AG10803 (cell line): ENCODE measurements around the gene ISM1.

ENCODE experiments used
- DNase-seq: peaks from one replicate; pipeline ENCODE4 v3.0.0; 2010; ENCODE audit warnings: low read depth
- H3K4me3 ChIP-seq: 2 replicates; pipeline ENCODE4 v1.5.1; 2011; ENCODE audit warnings: mild to moderate bottlenecking, low read length, control low read depth
- TF ChIP-seq, protein P1 (sequence below): conservative IDR thresholded peaks from 2 replicates; pipeline ENCODE4 v1.5.1; 2011; ENCODE audit warnings: mild to moderate bottlenecking, low read length, control low read depth, inconsistent platforms

Gene ISM1

DNA sequence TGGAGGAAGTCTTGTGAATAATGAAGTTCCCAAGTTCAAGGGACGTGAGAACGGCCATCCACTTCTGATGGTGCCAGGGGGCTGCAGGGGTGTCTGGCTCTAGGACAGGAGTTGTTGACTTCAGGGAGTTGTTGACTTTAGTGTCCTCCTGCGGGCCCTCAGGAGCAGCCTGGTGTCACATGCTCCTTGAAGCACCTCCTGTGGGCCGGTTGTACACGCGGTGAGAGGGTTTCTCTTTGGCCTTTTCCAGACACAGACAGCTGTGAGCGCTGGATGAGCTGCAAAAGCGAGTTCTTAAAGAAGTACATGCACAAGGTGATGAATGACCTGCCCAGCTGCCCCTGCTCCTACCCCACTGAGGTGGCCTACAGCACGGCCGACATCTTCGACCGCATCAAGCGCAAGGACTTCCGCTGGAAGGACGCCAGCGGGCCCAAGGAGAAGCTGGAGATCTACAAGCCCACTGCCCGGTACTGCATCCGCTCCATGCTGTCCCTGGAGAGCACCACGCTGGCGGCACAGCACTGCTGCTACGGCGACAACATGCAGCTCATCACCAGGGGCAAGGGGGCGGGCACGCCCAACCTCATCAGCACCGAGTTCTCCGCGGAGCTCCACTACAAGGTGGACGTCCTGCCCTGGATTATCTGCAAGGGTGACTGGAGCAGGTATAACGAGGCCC lies 77.8 kb downstream of the ISM1 start:
- H3K4me3 ChIP-seq, result no peak overlapping the region
- TF ChIP-seq, protein P1, sequence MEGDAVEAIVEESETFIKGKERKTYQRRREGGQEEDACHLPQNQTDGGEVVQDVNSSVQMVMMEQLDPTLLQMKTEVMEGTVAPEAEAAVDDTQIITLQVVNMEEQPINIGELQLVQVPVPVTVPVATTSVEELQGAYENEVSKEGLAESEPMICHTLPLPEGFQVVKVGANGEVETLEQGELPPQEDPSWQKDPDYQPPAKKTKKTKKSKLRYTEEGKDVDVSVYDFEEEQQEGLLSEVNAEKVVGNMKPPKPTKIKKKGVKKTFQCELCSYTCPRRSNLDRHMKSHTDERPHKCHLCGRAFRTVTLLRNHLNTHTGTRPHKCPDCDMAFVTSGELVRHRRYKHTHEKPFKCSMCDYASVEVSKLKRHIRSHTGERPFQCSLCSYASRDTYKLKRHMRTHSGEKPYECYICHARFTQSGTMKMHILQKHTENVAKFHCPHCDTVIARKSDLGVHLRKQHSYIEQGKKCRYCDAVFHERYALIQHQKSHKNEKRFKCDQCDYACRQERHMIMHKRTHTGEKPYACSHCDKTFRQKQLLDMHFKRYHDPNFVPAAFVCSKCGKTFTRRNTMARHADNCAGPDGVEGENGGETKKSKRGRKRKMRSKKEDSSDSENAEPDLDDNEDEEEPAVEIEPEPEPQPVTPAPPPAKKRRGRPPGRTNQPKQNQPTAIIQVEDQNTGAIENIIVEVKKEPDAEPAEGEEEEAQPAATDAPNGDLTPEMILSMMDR, result no peak

DNA sequence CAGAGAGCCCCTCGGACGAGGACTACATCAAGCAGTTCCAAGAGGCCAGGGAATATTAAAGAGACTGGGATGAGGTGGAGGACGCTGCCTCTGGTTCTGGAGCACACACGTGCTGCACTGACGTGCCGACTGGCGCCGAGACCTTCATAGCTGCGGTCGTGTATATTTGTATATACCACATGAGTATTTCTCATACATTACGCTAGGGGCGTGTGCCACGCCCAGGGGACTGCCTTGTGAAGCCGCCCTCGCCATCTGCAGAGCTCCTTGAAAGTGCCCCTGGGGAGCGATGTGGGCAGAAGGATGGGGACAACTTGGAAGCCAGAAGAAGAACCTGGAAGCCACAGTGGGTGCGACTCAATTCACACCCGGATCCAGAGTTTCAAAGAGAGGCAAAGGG lies 78.3 kb downstream of the ISM1 start:
- no peak overlapping the region for H3K4me3 ChIP-seq
- TF ChIP-seq, protein P1, result no peak
- no peak for DNase-seq

More for the DNA sequence above, 77.8 kb downstream of the ISM1 start:
- DNase-seq, result no peak

DNA sequence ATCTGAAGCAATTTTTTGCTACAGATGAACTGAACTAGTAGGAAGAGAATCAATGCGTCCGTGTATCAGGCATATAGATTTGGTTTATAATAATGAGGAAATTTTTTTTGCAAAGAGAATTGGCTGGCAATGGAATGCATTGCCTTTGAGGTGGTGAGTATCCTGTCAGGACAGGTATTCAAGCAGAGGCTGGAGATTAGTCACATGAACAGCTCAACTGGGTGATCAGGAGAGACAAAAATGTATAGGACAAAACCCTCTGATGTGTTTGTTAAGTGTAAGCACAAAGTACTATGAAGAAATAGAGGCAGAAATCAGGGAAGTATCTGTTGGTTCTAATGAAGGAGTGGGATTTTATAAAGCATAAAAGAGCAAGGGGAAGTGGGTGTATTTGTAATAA lies 80.5 kb downstream of the ISM1 start:
- TF ChIP-seq, protein P1, result no peak
- DNase-seq, result no peak
- no peak overlapping the region for H3K4me3 ChIP-seq

DNA sequence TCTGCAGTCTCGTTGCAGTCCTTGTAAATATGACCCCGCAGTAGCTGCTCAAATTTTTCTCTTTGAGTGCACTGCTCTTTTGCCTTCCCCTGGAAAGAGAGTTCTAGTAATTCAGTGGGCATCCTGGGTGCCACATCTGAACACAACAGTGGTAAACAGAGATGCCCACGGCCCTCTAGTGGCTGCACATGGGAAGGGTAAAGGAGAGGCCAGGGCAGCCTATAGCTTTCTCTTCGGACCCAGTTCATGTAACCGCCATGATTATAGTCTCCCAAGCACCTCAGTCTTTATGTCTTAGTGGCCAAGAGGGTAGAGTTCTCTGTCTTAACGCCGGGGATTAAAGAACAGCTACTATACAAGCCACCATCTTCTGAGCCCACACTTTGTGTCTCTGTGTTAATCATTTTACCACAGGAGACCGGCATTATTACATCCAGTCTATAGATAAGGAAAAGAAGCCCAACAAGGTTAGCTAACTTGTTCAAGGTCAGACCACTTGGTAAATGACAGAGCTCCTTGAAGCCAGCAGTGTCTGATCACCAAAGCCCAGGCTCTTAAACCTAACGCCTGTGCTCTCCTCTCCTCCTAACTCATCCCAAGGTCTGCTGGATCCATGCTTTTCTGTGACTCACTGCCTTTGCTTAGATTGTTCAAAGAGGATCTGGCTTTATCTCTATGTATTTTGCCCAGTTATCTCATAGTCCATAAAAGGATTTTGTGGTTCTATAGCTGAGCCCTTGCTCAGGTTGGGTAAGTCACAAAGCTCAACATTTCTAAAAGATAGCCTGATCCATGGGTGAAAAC lies 81.8 kb downstream of the ISM1 start:
- TF ChIP-seq, protein P1, result peak; percentile 68
- H3K4me3 ChIP-seq, result no peak overlapping the region
- DNase-seq, result peak; percentile 12

DNA sequence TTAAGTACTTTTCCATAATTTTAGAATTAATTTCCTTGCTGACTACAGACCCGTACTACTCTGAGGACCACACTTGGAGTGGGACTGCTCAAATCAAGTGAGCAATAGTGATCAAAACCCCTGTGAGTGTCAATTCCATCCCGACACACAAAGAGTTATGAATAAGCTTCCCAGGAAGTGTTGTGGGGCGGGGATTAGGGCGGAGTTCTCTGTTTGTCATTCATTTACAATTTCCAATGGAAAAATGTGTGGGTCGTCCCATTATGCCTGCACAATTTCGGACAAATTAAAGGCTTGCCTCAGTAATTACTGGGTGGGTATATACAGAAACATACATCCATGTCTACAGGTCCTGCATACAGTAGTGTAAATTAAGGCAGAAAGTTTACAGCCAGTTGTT lies 84.2 kb downstream of the ISM1 start:
- TF ChIP-seq, protein P1, result no peak
- no peak overlapping the region for H3K4me3 ChIP-seq
- no peak for DNase-seq

DNA sequence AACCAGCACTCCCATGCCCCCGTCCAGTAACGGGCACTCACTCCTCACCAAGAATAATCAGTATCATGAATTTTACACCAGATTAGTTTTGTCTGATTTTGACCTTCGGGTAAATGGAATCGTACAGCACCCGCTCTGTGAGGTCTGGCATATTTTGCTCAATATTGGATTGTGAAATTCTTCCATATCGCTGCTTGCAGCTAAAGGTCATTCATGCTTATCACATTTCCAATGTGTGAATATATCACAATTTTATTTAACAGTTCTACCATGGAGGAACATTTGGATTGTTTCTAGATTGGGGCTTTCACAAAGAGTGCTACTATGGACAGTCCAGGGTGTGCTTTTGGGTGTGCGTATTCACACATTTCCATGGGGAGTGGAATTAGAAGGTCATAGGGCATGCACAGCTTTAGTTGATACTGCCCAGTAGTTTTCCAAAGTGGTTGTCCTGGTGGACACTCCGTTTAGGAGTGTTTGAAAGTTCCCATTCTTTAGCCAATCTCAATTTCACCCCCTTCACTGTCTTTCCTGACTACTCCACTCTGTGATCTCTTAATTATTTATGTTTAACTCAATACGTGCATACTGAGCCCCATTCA lies 86.6 kb downstream of the ISM1 start:
- no peak for DNase-seq
- no peak overlapping the region for H3K4me3 ChIP-seq
- TF ChIP-seq, protein P1, result no peak

DNA sequence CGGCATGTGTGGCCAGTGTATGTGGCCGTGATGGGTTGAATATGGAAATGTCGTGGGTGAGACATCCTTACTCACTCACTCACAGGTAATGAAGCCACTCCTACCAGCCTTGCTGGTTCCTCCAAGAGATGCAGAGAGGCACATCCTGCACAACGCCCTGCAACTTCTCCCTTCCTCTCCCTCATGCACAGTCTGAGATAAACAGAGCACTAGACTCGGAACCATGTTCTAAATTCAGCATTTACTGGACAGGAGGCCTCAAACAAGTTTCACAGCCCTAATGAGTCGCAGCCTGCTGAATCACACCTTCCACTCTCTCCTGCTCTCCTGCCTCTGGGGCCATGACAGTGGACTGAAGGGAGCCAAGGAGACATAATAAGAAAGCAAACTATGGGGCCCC lies 91.2 kb downstream of the ISM1 start:
- TF ChIP-seq, protein P1, result no peak
- no peak for DNase-seq
- no peak overlapping the region for H3K4me3 ChIP-seq
